ENCODE data around the gene TMEM203. TPM values are rescaled to one million over a fixed set of nuclear protein-coding genes. Genes with fewer than 3 reads are reported as not detected.

The TMEM203 gene
- total and polyA plus RNA-seq, 10 of the 15 experiments (the other 5 are each of a cell fraction or from before 2014, with no cell fraction given), result 7.2 to 68.1 (median 33.8) TPM

- peak in 1 of 2 experiments; percentile 10; a peak in 1 of 3 replicates for TF ChIP-seq EGR1 (IDR thresholded peaks at IDR 0.05; ENCODE audit: borderline replicate concordance in 1 of 2, low read depth in 2 of 2, low read length in 2 of 2)
- TF ChIP-seq POLR2A (IDR thresholded peaks at IDR 0.05; ENCODE audit: low read depth, low read length), result peak; percentile 95
- TF ChIP-seq TCF7 (IDR thresholded peaks at IDR 0.05; ENCODE audit: borderline replicate concordance), result no peak
- TF ChIP-seq RAD51 (IDR thresholded peaks at IDR 0.05), result no peak
- TF ChIP-seq POLR2AphosphoS5 (IDR thresholded peaks at IDR 0.05; ENCODE audit: low read length), result peak; percentile 82; the same call in 1 of the 2 replicates
- peak; percentile 81; the same call in 1 of the 2 replicates for TF ChIP-seq RB1 (IDR thresholded peaks at IDR 0.05; ENCODE audit: borderline replicate concordance)
- no peak for TF ChIP-seq MTA3 (IDR thresholded peaks at IDR 0.05; ENCODE audit: borderline replicate concordance, low read length)
- no peak for TF ChIP-seq CEBPZ (IDR thresholded peaks at IDR 0.05; ENCODE audit: low read depth, low read length)
- TF ChIP-seq NFYB (IDR thresholded peaks at IDR 0.05; ENCODE audit: insufficient read depth, low read depth, low read length), result no peak
- no peak for TF ChIP-seq ZNF622 (IDR thresholded peaks at IDR 0.05)
- TF ChIP-seq RELA (IDR thresholded peaks at IDR 0.05; ENCODE audit: borderline replicate concordance, partially characterized antibody), result peak; percentile 87
- peak; percentile 21; the same call in 1 of the 2 replicates for TF ChIP-seq CBFB (IDR thresholded peaks at IDR 0.05; ENCODE audit: low read depth)
- TF ChIP-seq HDAC6 (IDR thresholded peaks at IDR 0.05; ENCODE audit: unreplicated experiment), result no peak
- peak; percentile 81 for TF ChIP-seq SP1 (IDR thresholded peaks at IDR 0.05; ENCODE audit: low read depth, low read length)
- TF ChIP-seq KAT2A (conservative IDR thresholded peaks at IDR 0.05; ENCODE audit: control insufficient read depth, low read depth, low read length), result no peak
- TF ChIP-seq ZBTB33 (IDR thresholded peaks at IDR 0.05), result no peak
- no peak for TF ChIP-seq MEF2A (IDR thresholded peaks at IDR 0.05; ENCODE audit: insufficient read depth, low read depth, low read length)
- peak; percentile 70 for TF ChIP-seq POU2F2 (IDR thresholded peaks at IDR 0.05; ENCODE audit: borderline replicate concordance, low read depth, low read length)
- TF ChIP-seq BACH1 (IDR thresholded peaks at IDR 0.05; ENCODE audit: borderline replicate concordance), result peak; percentile 65; the same call in 1 of the 2 replicates
- TF ChIP-seq ZBTB40 (IDR thresholded peaks at IDR 0.05; ENCODE audit: borderline replicate concordance), result 0 out of 2 replicates have a peak, but pooled peaks have one; percentile 33
Measured at GRCh38 chr9:137188490-137189296, 16.8 kb downstream of the TMEM203 start, which contains the start of the genes ANAPC2 and SSNA1 (continued).

Data from GM12878 (cell line).